C4-2B (cell line): Measurements from ENCODE around the gene DDX42.

Source experiments
- ZFX ChIP-seq: fragments of 450-650 bp; IDR thresholded peaks from 2 replicates; pipeline ENCODE4 v1.6.1; 2017
- TF ChIP-seq, protein P1 (sequence below): fragments of 450-650 bp; conservative IDR thresholded peaks from 2 replicates; pipeline ENCODE4 v1.5.1; 2017; ENCODE audit warnings: mild to moderate bottlenecking

DNA sequence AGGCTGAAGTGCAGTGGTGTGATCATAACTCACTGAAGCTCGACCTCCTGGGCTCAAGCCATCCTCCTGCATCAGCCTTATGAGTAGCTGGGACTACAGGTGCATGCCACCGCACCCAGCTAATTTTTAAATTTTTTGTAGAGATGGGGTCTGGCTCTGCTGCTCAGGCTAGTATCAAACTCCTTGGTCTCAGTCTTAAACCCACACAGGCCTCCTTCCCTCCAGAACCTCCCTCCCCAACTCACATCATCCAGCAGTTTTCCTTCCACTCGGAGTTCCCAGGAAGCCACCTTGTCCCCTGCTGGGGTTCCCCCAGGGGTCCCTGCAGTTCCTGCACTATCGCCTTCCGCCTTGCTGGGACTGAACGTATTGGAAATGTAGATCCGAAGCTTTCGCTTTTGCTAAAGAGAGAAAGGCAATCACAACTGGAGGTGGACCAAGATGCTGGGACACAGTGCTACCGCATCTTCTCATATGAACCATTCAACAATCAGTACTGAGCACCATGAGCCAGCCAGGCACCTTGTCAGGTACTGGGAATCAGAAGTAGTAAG is 61.3 kb downstream of the DDX42 start:
- TF ChIP-seq, protein P1, sequence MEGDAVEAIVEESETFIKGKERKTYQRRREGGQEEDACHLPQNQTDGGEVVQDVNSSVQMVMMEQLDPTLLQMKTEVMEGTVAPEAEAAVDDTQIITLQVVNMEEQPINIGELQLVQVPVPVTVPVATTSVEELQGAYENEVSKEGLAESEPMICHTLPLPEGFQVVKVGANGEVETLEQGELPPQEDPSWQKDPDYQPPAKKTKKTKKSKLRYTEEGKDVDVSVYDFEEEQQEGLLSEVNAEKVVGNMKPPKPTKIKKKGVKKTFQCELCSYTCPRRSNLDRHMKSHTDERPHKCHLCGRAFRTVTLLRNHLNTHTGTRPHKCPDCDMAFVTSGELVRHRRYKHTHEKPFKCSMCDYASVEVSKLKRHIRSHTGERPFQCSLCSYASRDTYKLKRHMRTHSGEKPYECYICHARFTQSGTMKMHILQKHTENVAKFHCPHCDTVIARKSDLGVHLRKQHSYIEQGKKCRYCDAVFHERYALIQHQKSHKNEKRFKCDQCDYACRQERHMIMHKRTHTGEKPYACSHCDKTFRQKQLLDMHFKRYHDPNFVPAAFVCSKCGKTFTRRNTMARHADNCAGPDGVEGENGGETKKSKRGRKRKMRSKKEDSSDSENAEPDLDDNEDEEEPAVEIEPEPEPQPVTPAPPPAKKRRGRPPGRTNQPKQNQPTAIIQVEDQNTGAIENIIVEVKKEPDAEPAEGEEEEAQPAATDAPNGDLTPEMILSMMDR = no peak; the same call in 1 of the 2 replicates
- no peak for TF ChIP-seq ZFX
